Sigmoid colon (tissue), 4 donors: ENCODE data around the gene GPR17.

Experiments
- POLR2A ChIP-seq, 2 donors: fragments of 450-650 bp; IDR thresholded peaks; one replicate each; pipeline ENCODE4 v1.6.1; 2016; ENCODE audit warnings: antibody characterized with exemption in 2 of 2, mild to moderate bottlenecking in 2 of 2, moderate library complexity in 2 of 2
- POLR2AphosphoS5 ChIP-seq, 4 donors: sonication (generic); formaldehyde crosslinking; IDR thresholded peaks; one replicate each; pipeline ENCODE4 v1.6.1; 2017; ENCODE audit warnings: antibody characterized with exemption in 4 of 4
- TF ChIP-seq, protein P1 (sequence below), 4 experiments: fragments of 450-650 bp in 3 of 4; fragments of 200-600 bp in 1 of 4; IDR thresholded peaks; one replicate each; pipeline ENCODE4 v1.5.1; 2016 to 2019; ENCODE audit warnings: antibody characterized with exemption in 4 of 4, mild to moderate bottlenecking in 3 of 4, moderate library complexity in 2 of 4

DNA sequence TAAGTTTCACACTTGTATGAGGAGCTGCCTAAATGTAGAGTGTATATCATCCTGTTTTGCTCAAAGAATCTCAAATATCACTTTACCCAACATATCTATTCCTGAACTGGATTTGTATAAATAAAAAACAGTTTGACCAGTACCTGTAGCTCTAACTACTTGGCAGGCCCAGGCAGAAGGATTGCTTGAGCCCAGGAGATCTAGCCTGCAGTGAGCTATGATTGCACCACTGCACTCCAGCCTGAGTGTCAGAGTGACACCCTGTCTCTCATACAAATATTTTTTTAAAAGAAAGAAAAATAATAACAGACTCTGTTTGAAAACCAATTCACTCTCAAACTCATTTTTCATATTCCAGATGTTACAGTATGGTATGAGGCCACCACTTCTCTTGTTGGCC is 37.1 kb downstream of the GPR17 start:
- TF ChIP-seq POLR2A (IDR thresholded peaks at IDR 0.05) (no peak), POLR2AphosphoS5 (IDR thresholded peaks at IDR 0.05) (no peak)
- TF ChIP-seq, protein P1, sequence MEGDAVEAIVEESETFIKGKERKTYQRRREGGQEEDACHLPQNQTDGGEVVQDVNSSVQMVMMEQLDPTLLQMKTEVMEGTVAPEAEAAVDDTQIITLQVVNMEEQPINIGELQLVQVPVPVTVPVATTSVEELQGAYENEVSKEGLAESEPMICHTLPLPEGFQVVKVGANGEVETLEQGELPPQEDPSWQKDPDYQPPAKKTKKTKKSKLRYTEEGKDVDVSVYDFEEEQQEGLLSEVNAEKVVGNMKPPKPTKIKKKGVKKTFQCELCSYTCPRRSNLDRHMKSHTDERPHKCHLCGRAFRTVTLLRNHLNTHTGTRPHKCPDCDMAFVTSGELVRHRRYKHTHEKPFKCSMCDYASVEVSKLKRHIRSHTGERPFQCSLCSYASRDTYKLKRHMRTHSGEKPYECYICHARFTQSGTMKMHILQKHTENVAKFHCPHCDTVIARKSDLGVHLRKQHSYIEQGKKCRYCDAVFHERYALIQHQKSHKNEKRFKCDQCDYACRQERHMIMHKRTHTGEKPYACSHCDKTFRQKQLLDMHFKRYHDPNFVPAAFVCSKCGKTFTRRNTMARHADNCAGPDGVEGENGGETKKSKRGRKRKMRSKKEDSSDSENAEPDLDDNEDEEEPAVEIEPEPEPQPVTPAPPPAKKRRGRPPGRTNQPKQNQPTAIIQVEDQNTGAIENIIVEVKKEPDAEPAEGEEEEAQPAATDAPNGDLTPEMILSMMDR (IDR thresholded peaks at IDR 0.05): no peak
